ENCODE measurements around the gene DMRTA2.

The DMRTA2 gene

DNA sequence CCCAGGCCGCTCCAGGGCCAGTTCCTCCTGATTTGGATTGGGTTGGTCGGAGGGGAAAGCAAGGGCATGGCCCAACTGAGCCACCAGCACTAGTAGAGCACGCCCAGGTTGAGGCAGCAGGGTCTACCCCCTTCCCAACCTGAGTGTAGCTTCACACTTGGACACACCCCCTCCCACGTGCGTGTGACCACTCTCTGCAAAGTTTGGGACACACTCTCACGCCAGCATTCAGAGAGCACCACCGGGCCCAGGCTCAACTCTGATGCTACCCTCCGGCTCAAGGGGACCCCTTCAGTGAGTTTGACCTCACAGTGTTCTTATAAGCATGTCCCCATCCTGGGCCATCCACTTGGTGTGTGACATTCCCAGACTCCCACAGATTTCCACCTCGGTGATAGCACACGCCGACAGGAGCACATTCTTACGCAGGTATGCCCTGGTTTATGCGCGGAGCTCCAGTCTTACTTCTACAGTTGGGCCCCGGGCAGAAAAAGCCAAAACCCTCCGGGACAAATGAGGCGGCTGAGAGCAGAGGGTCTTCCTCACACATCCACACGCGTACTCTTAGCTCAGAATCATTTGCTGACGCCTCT is 3.0 kb upstream of the DMRTA2 start (continued):
- TF ChIP-seq TOX (CRISPR knock-in tag; IDR thresholded peaks at IDR 0.05; ENCODE audit: borderline replicate concordance) (no peak), ARNTL (CRISPR knock-in tag; IDR thresholded peaks at IDR 0.05; ENCODE audit: borderline replicate concordance, low read depth) (no peak), PPARA (CRISPR knock-in tag; IDR thresholded peaks at IDR 0.05; ENCODE audit: borderline replicate concordance) (no peak)

DNA sequence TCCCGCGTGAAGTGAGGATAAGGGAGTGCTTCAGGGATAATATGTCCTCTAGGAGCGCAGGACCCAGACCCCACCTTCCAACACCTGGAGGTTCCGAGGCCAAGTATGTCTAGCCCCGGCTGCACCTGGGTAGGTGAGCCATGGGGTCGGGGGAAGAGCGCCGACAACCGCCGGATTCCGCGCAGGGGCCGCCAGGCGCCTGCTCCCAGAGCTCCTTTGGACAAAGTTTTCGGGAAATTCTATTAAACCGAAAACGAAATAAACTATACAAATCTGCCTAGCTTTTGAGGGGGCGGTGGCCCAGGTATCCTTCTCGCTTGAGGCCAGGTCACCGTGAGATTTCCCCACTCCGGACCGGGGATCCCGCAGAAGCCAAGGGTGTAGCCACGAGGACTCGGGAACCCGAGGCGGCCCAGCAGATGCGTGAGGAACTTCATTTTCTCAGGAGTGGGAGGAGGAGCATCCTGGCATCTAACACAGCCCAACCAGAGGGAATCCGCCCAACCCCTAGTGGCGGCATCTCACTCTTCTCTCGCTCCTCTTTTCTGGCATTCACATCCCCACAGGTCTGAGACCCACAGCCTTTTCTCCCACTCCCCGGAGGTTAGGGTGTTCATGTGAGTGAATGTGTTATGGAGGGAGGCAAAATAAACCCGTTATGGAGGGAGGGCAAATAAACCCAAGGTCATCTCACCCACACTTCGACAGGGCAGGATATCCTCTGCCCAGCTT is 2.3 kb upstream of the DMRTA2 start:
- TF ChIP-seq TCF4 (CRISPR knock-in tag; IDR thresholded peaks at IDR 0.05; ENCODE audit: borderline replicate concordance), result no peak
- no peak for TF ChIP-seq ZFP3 (CRISPR knock-in tag; IDR thresholded peaks at IDR 0.05)
- TF ChIP-seq ZFP30 (CRISPR knock-in tag; IDR thresholded peaks at IDR 0.05), result no peak
- TF ChIP-seq ZNF8 (CRISPR knock-in tag; IDR thresholded peaks at IDR 0.05), result no peak
- TF ChIP-seq, protein P1, sequence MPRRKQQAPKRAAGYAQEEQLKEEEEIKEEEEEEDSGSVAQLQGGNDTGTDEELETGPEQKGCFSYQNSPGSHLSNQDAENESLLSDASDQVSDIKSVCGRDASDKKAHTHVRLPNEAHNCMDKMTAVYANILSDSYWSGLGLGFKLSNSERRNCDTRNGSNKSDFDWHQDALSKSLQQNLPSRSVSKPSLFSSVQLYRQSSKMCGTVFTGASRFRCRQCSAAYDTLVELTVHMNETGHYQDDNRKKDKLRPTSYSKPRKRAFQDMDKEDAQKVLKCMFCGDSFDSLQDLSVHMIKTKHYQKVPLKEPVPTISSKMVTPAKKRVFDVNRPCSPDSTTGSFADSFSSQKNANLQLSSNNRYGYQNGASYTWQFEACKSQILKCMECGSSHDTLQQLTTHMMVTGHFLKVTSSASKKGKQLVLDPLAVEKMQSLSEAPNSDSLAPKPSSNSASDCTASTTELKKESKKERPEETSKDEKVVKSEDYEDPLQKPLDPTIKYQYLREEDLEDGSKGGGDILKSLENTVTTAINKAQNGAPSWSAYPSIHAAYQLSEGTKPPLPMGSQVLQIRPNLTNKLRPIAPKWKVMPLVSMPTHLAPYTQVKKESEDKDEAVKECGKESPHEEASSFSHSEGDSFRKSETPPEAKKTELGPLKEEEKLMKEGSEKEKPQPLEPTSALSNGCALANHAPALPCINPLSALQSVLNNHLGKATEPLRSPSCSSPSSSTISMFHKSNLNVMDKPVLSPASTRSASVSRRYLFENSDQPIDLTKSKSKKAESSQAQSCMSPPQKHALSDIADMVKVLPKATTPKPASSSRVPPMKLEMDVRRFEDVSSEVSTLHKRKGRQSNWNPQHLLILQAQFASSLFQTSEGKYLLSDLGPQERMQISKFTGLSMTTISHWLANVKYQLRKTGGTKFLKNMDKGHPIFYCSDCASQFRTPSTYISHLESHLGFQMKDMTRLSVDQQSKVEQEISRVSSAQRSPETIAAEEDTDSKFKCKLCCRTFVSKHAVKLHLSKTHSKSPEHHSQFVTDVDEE (CRISPR knock-in tag; IDR thresholded peaks at IDR 0.05), result no peak
- TF ChIP-seq TOX (CRISPR knock-in tag; IDR thresholded peaks at IDR 0.05; ENCODE audit: borderline replicate concordance), result no peak
- no peak for TF ChIP-seq SNAI2 (CRISPR knock-in tag; IDR thresholded peaks at IDR 0.05)
- TF ChIP-seq BACH2 (CRISPR knock-in tag; IDR thresholded peaks at IDR 0.05; ENCODE audit: borderline replicate concordance), result no peak
- TF ChIP-seq, protein P2, sequence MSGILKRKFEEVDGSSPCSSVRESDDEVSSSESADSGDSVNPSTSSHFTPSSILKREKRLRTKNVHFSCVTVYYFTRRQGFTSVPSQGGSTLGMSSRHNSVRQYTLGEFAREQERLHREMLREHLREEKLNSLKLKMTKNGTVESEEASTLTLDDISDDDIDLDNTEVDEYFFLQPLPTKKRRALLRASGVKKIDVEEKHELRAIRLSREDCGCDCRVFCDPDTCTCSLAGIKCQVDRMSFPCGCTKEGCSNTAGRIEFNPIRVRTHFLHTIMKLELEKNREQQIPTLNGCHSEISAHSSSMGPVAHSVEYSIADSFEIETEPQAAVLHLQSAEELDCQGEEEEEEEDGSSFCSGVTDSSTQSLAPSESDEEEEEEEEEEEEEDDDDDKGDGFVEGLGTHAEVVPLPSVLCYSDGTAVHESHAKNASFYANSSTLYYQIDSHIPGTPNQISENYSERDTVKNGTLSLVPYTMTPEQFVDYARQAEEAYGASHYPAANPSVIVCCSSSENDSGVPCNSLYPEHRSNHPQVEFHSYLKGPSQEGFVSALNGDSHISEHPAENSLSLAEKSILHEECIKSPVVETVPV (CRISPR knock-in tag; IDR thresholded peaks at IDR 0.05), result no peak
- no peak for TF ChIP-seq ZNF565 (CRISPR knock-in tag; conservative IDR thresholded peaks at IDR 0.05; ENCODE audit: low read depth)
- TF ChIP-seq GLIS3 (CRISPR knock-in tag; IDR thresholded peaks at IDR 0.05), result no peak
- no peak for TF ChIP-seq ZNF70 (CRISPR knock-in tag; IDR thresholded peaks at IDR 0.05)
- TF ChIP-seq, protein P3, sequence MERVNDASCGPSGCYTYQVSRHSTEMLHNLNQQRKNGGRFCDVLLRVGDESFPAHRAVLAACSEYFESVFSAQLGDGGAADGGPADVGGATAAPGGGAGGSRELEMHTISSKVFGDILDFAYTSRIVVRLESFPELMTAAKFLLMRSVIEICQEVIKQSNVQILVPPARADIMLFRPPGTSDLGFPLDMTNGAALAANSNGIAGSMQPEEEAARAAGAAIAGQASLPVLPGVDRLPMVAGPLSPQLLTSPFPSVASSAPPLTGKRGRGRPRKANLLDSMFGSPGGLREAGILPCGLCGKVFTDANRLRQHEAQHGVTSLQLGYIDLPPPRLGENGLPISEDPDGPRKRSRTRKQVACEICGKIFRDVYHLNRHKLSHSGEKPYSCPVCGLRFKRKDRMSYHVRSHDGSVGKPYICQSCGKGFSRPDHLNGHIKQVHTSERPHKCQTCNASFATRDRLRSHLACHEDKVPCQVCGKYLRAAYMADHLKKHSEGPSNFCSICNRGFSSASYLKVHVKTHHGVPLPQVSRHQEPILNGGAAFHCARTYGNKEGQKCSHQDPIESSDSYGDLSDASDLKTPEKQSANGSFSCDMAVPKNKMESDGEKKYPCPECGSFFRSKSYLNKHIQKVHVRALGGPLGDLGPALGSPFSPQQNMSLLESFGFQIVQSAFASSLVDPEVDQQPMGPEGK (CRISPR knock-in tag; IDR thresholded peaks at IDR 0.05; ENCODE audit: borderline replicate concordance), result no peak
- no peak for TF ChIP-seq OSR1 (CRISPR knock-in tag; IDR thresholded peaks at IDR 0.05)
- ATAC-seq, result peak; percentile 29

DNA sequence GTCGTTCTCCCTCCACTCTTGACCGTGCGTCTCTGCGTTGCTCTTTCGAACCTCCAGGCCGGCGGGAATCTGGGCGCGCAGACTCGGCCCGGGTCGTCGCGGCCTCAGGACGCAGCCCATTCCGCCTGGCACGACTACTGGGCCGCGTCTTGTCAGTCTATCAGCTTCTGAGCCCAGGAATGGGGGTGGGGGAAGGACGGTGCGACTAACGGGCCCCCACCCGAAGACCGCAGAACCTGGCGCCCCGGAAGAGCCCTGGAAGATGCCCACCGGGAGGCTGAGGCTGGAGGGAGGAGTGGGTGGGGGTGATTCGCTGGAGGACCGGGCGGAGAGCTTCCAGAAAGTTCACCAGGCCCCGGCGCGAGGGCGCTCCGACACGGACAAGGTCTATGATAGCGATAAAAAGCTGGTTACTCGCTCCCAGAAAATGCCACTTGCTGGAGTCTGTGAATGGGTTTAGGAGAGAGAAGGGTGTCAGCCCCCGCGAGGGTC is 1.7 kb upstream of the DMRTA2 start:
- TF ChIP-seq BACH2 (CRISPR knock-in tag; IDR thresholded peaks at IDR 0.05; ENCODE audit: borderline replicate concordance), result no peak
- TF ChIP-seq, protein P4, sequence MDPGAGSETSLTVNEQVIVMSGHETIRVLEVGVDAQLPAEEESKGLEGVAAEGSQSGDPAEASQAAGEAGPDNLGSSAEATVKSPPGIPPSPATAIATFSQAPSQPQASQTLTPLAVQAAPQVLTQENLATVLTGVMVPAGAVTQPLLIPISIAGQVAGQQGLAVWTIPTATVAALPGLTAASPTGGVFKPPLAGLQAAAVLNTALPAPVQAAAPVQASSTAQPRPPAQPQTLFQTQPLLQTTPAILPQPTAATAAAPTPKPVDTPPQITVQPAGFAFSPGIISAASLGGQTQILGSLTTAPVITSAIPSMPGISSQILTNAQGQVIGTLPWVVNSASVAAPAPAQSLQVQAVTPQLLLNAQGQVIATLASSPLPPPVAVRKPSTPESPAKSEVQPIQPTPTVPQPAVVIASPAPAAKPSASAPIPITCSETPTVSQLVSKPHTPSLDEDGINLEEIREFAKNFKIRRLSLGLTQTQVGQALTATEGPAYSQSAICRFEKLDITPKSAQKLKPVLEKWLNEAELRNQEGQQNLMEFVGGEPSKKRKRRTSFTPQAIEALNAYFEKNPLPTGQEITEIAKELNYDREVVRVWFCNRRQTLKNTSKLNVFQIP (CRISPR knock-in tag; IDR thresholded peaks at IDR 0.05; ENCODE audit: borderline replicate concordance, low read depth), result no peak
- TF ChIP-seq ZNF8 (CRISPR knock-in tag; IDR thresholded peaks at IDR 0.05), result no peak
- no peak for TF ChIP-seq PPARA (CRISPR knock-in tag; IDR thresholded peaks at IDR 0.05; ENCODE audit: borderline replicate concordance)
- TF ChIP-seq ZFP3 (CRISPR knock-in tag; IDR thresholded peaks at IDR 0.05), result no peak
- no peak for TF ChIP-seq TOX (CRISPR knock-in tag; IDR thresholded peaks at IDR 0.05; ENCODE audit: borderline replicate concordance)
- TF ChIP-seq CSDC2 (CRISPR knock-in tag; IDR thresholded peaks at IDR 0.05), result no peak
- no peak for TF ChIP-seq ARNTL (CRISPR knock-in tag; IDR thresholded peaks at IDR 0.05; ENCODE audit: borderline replicate concordance, low read depth)
- no peak for TF ChIP-seq TCF4 (CRISPR knock-in tag; IDR thresholded peaks at IDR 0.05; ENCODE audit: borderline replicate concordance)
- TF ChIP-seq ZFP30 (CRISPR knock-in tag; IDR thresholded peaks at IDR 0.05), result no peak
- TF ChIP-seq RARB (CRISPR knock-in tag; IDR thresholded peaks at IDR 0.05), result no peak
- TF ChIP-seq ESRRG (CRISPR knock-in tag; IDR thresholded peaks at IDR 0.05), result no peak
- TF ChIP-seq, protein P2 (CRISPR knock-in tag; IDR thresholded peaks at IDR 0.05), result no peak
- no peak for ATAC-seq

Data from SK-N-SH treated with all-trans-retinoic acid at 6 μM for 48 hours (cell line).